GM12878 (cell line): ENCODE data around the gene CYB561A3. TPM values are rescaled to one million over a fixed set of nuclear protein-coding genes. Genes with fewer than 3 reads are reported as not detected.

ENCODE experiments used
- BMI1 ChIP-seq: fragments of 450-650 bp; IDR thresholded peaks from 2 replicates; pipeline ENCODE4 v1.6.1; 2016; ENCODE audit warnings: mild to moderate bottlenecking, moderate library complexity, borderline replicate concordance
- CHD1 ChIP-seq: IDR thresholded peaks from 2 replicates; pipeline ENCODE4 v1.6.1; 2012; ENCODE audit warnings: low read depth, low read length, improper control_type of control experiment
- CHD2 ChIP-seq: IDR thresholded peaks from 2 replicates; pipeline ENCODE4 v1.6.1; 2011; ENCODE audit warnings: low read depth, low read length, improper control_type of control experiment, borderline replicate concordance
- IKZF1 ChIP-seq: fragments of 450-650 bp; conservative IDR thresholded peaks from 2 replicates; pipeline ENCODE4 v1.6.1; 2017; ENCODE audit warnings: antibody characterized with exemption, mild to moderate bottlenecking
- IKZF2 ChIP-seq, 2 experiments: fragments of 450-650 bp; IDR thresholded peaks; 2 replicates each; pipeline ENCODE4 v1.6.1; 2017; ENCODE audit warnings: mild to moderate bottlenecking in 2 of 2, moderate library complexity in 2 of 2
- LARP7 ChIP-seq: fragments of 450-650 bp; IDR thresholded peaks from 2 replicates; pipeline ENCODE4 v1.6.1; 2017; ENCODE audit warnings: mild to moderate bottlenecking
- NFIC ChIP-seq: IDR thresholded peaks from 2 replicates; pipeline ENCODE4 v1.6.1; 2012; ENCODE audit warnings: low read depth, mild to moderate bottlenecking, inconsistent platforms, low read length, moderate library complexity
- NRF1 ChIP-seq: conservative IDR thresholded peaks from 2 replicates; pipeline ENCODE4 v1.6.1; 2011; ENCODE audit warnings: mild to moderate bottlenecking, low read depth, low read length, improper control_type of control experiment
- RCOR1 ChIP-seq: conservative IDR thresholded peaks from 2 replicates; pipeline ENCODE4 v1.6.1; 2012; ENCODE audit warnings: low read depth, low read length, improper control_type of control experiment
- SMARCA5 ChIP-seq: fragments of 450-650 bp; IDR thresholded peaks from 2 replicates; pipeline ENCODE4 v1.6.1; 2017; ENCODE audit warnings: mild to moderate bottlenecking
- SP1 ChIP-seq: IDR thresholded peaks from one replicate; pipeline ENCODE4 v1.6.1; 2011; ENCODE audit warnings: low read depth, low read length
- SRF ChIP-seq, 2 experiments: IDR thresholded peaks; 2 replicates each; pipeline ENCODE4 v1.6.1; 2011; ENCODE audit warnings: low read depth in 2 of 2, low read length in 2 of 2, mild to moderate bottlenecking in 1 of 2, moderate library complexity in 1 of 2
- TARDBP ChIP-seq: IDR thresholded peaks from 2 replicates; pipeline ENCODE4 v1.6.1; 2016; ENCODE audit warnings: borderline replicate concordance
- WRNIP1 ChIP-seq: IDR thresholded peaks from 2 replicates; pipeline ENCODE4 v1.6.1; 2011; ENCODE audit warnings: low read depth, low read length, improper control_type of control experiment, borderline replicate concordance
- ZNF207 ChIP-seq: fragments of 450-650 bp; IDR thresholded peaks from 2 replicates; pipeline ENCODE4 v1.6.1; 2014; ENCODE audit warnings: antibody characterized with exemption, mild to moderate bottlenecking, borderline replicate concordance
- polyA plus RNA-seq, 11 experiments: library from polyadenylated mRNA; depleted of rRNA in 4 of 11; unstranded in 6 of 11; stranded (reverse) in 5 of 11; fragments of >200 nt; fragmentation: Nextera tagmentation in 4 of 11; fragmentation: Illumina TruSeq in 1 of 11; extraction: Ambion mirVana in 4 of 11; extraction: Trizol in 1 of 11; gene quantifications; 1 replicate in 1 of 11; 2 replicates in 10 of 11; pipeline versions ENCODE4 v1.2.1 to v1.2.3, GENCODE V29; 2011 to 2016; ENCODE audit warnings: inconsistent platforms in 2 of 11, missing spikeins in 2 of 11, low read depth in 1 of 11
- total RNA-seq, 4 experiments: library from RNA; depleted of rRNA in 3 of 4; stranded (reverse); fragments of >200 nt in 3 of 4; fragmentation: Illumina TruSeq in 1 of 4; extraction: Trizol in 1 of 4; gene quantifications; 2 replicates each; pipeline versions ENCODE4 v1.2.1 to v1.2.3, GENCODE V29; 2013 to 2021
- TF ChIP-seq, protein P1 (sequence below): IDR thresholded peaks from 2 replicates; pipeline ENCODE4 v1.6.1; 2012; ENCODE audit warnings: low read length, inconsistent platforms
- TF ChIP-seq, protein P2 (sequence below): fragments of 450-650 bp; IDR thresholded peaks from 2 replicates; pipeline ENCODE4 v1.6.1; 2018; ENCODE audit warnings: borderline replicate concordance, mild to moderate bottlenecking; ENCODE audit not compliant: partially characterized antibody
- TF ChIP-seq, protein P3 (sequence below): fragments of 450-650 bp; IDR thresholded peaks from 2 replicates; pipeline ENCODE4 v1.6.1; 2016; ENCODE audit warnings: mild to moderate bottlenecking
- TF ChIP-seq, protein P4 (sequence below): fragments of 150-350 bp; IDR thresholded peaks from 2 replicates; pipeline ENCODE4 v1.6.1; 2016; ENCODE audit warnings: low read depth, low read length
- TF ChIP-seq, protein P5 (sequence below): IDR thresholded peaks from 2 replicates; pipeline ENCODE4 v1.6.1; 2011; ENCODE audit warnings: borderline replicate concordance, low read depth, mild to moderate bottlenecking, moderate library complexity, mixed read lengths, low read length; ENCODE audit not compliant: insufficient read depth; ENCODE audit errors: extremely low read length

The CYB561A3 gene
- total and polyA plus RNA-seq, 10 of the 15 experiments (the other 5 are each of a cell fraction or from before 2014, with no cell fraction given), result 40.1 to 169 (median 74.4) TPM

DNA sequence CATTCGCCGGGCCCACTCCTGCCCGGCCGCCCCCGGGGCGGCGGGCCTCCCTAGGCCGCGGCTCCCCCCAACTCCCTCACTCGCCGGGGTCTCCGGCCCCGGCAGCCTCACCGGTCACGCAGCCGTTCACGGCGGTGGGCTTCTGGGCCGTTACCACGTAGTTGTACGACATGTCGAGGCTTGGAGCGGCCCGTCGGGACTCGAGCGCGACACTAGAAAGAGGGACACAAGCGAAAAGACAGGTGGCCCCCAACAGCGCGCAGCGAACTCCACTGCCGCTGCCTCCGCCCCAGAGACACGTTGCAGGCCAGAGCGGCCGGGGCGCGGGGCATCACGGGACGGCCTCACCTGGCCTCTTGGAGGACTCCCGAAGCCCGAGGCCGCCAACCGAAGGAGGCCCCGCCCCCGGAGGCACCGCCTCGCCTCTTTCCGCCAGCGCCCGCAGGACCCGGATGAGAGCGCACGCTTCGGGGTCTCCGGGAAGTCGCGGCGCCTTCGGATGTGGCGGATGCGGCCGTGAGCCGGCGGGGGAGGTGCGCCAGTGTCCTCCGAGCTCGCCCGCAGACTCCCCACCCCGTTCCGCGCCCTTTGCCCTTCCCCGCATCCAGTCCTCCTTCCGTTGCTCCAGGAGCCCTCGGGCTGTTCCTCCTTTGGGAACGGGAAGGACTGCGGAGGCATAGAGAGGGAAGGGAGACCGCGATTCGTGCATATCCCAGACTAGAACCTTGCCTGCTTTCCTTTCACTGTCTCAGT, 28.7 kb downstream of the CYB561A3 start, which contains the start of the genes DDB1 and TKFC (continued):
- TF ChIP-seq, protein P1, sequence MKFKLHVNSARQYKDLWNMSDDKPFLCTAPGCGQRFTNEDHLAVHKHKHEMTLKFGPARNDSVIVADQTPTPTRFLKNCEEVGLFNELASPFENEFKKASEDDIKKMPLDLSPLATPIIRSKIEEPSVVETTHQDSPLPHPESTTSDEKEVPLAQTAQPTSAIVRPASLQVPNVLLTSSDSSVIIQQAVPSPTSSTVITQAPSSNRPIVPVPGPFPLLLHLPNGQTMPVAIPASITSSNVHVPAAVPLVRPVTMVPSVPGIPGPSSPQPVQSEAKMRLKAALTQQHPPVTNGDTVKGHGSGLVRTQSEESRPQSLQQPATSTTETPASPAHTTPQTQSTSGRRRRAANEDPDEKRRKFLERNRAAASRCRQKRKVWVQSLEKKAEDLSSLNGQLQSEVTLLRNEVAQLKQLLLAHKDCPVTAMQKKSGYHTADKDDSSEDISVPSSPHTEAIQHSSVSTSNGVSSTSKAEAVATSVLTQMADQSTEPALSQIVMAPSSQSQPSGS, result no peak
- TF ChIP-seq ZNF207, result no peak; the same call in none of the 2 replicates
- 0 out of 2 replicates have a peak, but pooled peaks have one; percentile 38 for TF ChIP-seq CHD1
- TF ChIP-seq WRNIP1, result no peak
- TF ChIP-seq SRF (IDR thresholded peaks at IDR 0.05; ENCODE audit: low read depth in 2 of 2, low read length in 2 of 2), result peak in 1 of 2 experiments; percentile 19; a peak in 1 of 4 replicates
- TF ChIP-seq SP1, result no peak
- TF ChIP-seq, protein P2, sequence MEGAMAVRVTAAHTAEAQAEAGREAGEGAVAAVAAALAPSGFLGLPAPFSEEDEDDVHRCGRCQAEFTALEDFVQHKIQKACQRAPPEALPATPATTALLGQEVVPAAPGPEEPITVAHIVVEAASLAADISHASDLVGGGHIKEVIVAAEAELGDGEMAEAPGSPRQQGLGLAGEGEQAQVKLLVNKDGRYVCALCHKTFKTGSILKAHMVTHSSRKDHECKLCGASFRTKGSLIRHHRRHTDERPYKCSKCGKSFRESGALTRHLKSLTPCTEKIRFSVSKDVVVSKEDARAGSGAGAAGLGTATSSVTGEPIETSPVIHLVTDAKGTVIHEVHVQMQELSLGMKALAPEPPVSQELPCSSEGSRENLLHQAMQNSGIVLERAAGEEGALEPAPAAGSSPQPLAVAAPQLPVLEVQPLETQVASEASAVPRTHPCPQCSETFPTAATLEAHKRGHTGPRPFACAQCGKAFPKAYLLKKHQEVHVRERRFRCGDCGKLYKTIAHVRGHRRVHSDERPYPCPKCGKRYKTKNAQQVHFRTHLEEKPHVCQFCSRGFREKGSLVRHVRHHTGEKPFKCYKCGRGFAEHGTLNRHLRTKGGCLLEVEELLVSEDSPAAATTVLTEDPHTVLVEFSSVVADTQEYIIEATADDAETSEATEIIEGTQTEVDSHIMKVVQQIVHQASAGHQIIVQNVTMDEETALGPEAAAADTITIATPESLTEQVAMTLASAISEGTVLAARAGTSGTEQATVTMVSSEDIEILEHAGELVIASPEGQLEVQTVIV, result no peak
- peak; percentile 68; the same call in 1 of the 2 replicates for TF ChIP-seq LARP7
- TF ChIP-seq, protein P3, sequence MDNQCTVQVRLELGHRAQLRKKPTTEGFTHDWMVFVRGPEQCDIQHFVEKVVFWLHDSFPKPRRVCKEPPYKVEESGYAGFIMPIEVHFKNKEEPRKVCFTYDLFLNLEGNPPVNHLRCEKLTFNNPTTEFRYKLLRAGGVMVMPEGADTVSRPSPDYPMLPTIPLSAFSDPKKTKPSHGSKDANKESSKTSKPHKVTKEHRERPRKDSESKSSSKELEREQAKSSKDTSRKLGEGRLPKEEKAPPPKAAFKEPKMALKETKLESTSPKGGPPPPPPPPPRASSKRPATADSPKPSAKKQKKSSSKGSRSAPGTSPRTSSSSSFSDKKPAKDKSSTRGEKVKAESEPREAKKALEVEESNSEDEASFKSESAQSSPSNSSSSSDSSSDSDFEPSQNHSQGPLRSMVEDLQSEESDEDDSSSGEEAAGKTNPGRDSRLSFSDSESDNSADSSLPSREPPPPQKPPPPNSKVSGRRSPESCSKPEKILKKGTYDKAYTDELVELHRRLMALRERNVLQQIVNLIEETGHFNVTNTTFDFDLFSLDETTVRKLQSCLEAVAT, result 0 out of 2 replicates have a peak, but pooled peaks have one; percentile 40
- TF ChIP-seq BMI1, result no peak
- peak; percentile 96 for TF ChIP-seq IKZF1
- TF ChIP-seq IKZF2 (IDR thresholded peaks at IDR 0.05), result peak; percentile 84 to 91
- TF ChIP-seq, protein P4, sequence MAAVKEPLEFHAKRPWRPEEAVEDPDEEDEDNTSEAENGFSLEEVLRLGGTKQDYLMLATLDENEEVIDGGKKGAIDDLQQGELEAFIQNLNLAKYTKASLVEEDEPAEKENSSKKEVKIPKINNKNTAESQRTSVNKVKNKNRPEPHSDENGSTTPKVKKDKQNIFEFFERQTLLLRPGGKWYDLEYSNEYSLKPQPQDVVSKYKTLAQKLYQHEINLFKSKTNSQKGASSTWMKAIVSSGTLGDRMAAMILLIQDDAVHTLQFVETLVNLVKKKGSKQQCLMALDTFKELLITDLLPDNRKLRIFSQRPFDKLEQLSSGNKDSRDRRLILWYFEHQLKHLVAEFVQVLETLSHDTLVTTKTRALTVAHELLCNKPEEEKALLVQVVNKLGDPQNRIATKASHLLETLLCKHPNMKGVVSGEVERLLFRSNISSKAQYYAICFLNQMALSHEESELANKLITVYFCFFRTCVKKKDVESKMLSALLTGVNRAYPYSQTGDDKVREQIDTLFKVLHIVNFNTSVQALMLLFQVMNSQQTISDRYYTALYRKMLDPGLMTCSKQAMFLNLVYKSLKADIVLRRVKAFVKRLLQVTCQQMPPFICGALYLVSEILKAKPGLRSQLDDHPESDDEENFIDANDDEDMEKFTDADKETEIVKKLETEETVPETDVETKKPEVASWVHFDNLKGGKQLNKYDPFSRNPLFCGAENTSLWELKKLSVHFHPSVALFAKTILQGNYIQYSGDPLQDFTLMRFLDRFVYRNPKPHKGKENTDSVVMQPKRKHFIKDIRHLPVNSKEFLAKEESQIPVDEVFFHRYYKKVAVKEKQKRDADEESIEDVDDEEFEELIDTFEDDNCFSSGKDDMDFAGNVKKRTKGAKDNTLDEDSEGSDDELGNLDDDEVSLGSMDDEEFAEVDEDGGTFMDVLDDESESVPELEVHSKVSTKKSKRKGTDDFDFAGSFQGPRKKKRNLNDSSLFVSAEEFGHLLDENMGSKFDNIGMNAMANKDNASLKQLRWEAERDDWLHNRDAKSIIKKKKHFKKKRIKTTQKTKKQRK, result no peak
- peak; percentile 50; the same call in 1 of the 2 replicates for TF ChIP-seq CHD2
- TF ChIP-seq SMARCA5, result 0 out of 2 replicates have a peak, but pooled peaks have one; percentile 40
- 0 out of 2 replicates have a peak, but pooled peaks have one; percentile 21 for TF ChIP-seq TARDBP
- TF ChIP-seq NFIC, result no peak
- no peak for TF ChIP-seq NRF1
- TF ChIP-seq RCOR1, result 0 out of 2 replicates have a peak, but pooled peaks have one; percentile 27
- TF ChIP-seq, protein P5, sequence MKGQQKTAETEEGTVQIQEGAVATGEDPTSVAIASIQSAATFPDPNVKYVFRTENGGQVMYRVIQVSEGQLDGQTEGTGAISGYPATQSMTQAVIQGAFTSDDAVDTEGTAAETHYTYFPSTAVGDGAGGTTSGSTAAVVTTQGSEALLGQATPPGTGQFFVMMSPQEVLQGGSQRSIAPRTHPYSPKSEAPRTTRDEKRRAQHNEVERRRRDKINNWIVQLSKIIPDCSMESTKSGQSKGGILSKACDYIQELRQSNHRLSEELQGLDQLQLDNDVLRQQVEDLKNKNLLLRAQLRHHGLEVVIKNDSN, result peak; percentile 28
